Right lobe of liver (tissue), 6 donors: Measurements from ENCODE around the gene SAPCD1. TPM values are rescaled to one million over a fixed set of nuclear protein-coding genes. Genes with fewer than 3 reads are reported as not detected.
A peak's percentile ranks its signal among the peaks of the same experiment; 100 is the strongest.

Experiments used
- ATAC-seq, 4 donors: fragments of 200-7000 bp; cut with Tn5 transposase; one replicate each; pipeline ENCODE4 v1.9.1; 2020; ENCODE audit warnings: mild to moderate bottlenecking in 4 of 4, moderate library complexity in 4 of 4
- DNase-seq, 3 donors: peaks; one replicate each; pipeline ENCODE4 v3.0.0-alpha.2; 2020
- H3K27ac ChIP-seq, 3 donors: fragments of 200-600 bp; one replicate each; pipeline ENCODE4 v1.8.0; 2022
- H3K27me3 ChIP-seq, 2 donors: fragments of 200-600 bp; one replicate each; pipeline ENCODE4 v1.8.0; 2022
- H3K36me3 ChIP-seq, 4 donors: fragments of 200-600 bp; sonication (generic) in 1 of 4; one replicate each; pipeline versions ENCODE4 v1.5.1 to v1.8.0; 2017 to 2022; ENCODE audit warnings: control low read depth in 1 of 4
- H3K4me1 ChIP-seq, 4 donors: fragments of 200-600 bp; sonication (generic) in 1 of 4; one replicate each; pipeline versions ENCODE4 v1.5.1 to v1.8.0; 2017 to 2022; ENCODE audit warnings: control low read depth in 1 of 4
- H3K4me3 ChIP-seq, 3 donors: fragments of 200-600 bp; one replicate each; pipeline ENCODE4 v1.8.0; 2022
- H3K9me3 ChIP-seq, 4 donors: fragments of 200-600 bp; sonication (generic) in 1 of 4; one replicate each; pipeline versions ENCODE4 v1.5.1 to v1.8.0; 2017 to 2022; ENCODE audit warnings: control low read depth in 1 of 4
- CTCF ChIP-seq, 4 donors: fragments of 200-600 bp in 3 of 4; fragments of 450-650 bp in 1 of 4; IDR thresholded peaks; one replicate each; pipeline versions ENCODE4 v1.5.1 to v1.8.0; 2016 to 2022; ENCODE audit warnings: antibody characterized with exemption in 4 of 4, mild to moderate bottlenecking in 2 of 4
- POLR2A ChIP-seq: fragments of 450-650 bp; IDR thresholded peaks from one replicate; pipeline ENCODE4 v1.6.1; 2017; ENCODE audit warnings: antibody characterized with exemption, mild to moderate bottlenecking
- WGBS: methylation state at CpG from one replicate; pipeline ENCODE4 v1.1.6; 2018; ENCODE audit warnings: low coverage, low lambda C conversion rate; ENCODE audit not compliant: insufficient coverage; ENCODE audit errors: missing lambda C conversion rate; 5-methylcytosine and 5-hydroxymethylcytosine counted together
- intact Hi-C, 2 donors: fragments of 100-400 bp; cut with DNase I; formaldehyde crosslinking; loops; one replicate each; pipeline versions ENCODE4 v1.11.2 to v1.14.1; 2022
- total RNA-seq, 6 experiments: library from RNA; depleted of rRNA in 2 of 6; stranded (reverse); fragments of >200 nt in 2 of 6; fragmentation: NEBNext Ultra II Directional in 3 of 6; extraction: Animal tissue kit (Norgen Biotek cat#: 25700) in 3 of 6; gene quantifications; one replicate each; pipeline versions ENCODE4 v1.1.0 to v1.2.4, GENCODE V29; 2016 to 2023
- donor health status: DM: no; HTN: yes; CAD: no.
- donor health status: DM: no; HTN: no; CAD: no.
- donor health status: DM: no; HTN: no; CAD: no.
- donor health status: DM: no; HTN: yes; CAD: no.
- donor health status: DM: no; HTN: yes; CAD: no.

SAPCD1 gene
- total RNA-seq, 6 experiments from 2014 or later: 0.62 to 1.6 (median 0.90) TPM; not detected in 1

- Histone ChIP-seq H3K4me3 (no peak overlapping the region), H3K36me3 (peaks cover 0 to 20% (median 4%) of the 10 kb centered on the region in 4 donors), H3K9me3 (no peaks in the 10 kb centered on the region), H3K27ac (peak overlapping the region; percentile 27 to 63 (median 53)), H3K4me1 (peaks cover 0 to 9% (median 2%) of the 10 kb centered on the region in 4 donors), H3K27me3 (no peaks in the 10 kb centered on the region)
- DNase-seq (peak in 2 of 3 donors; percentile 38 to 50), ATAC-seq (peak in 2 of 4 donors; percentile 2 to 11)
- 44% methylated on average over 5 of the region's 7 CpGs for WGBS
- no peak for TF ChIP-seq CTCF (IDR thresholded peaks at IDR 0.05)
- TF ChIP-seq POLR2A: no peak
- intact Hi-C loops: no loop called here
Measured at GRCh38 chr6:31727034-31727716, 35.3 kb upstream of the SAPCD1 start.

- Histone ChIP-seq H3K27me3 (no peaks in the 10 kb centered on the region), H3K4me1 (peaks cover 0 to 9% (median 2%) of the 10 kb centered on the region in 4 donors), H3K9me3 (no peaks in the 10 kb centered on the region), H3K36me3 (peaks cover 3 to 29% (median 10%) of the 10 kb centered on the region in 4 donors), H3K4me3 (peak overlapping the region in 2 of 3 donors; percentile 68 to 81), H3K27ac (peak overlapping the region in 2 of 3 donors; percentile 83 to 85)
- ATAC-seq (no peak), DNase-seq (peak in 2 of 3 donors; percentile 41 to 55)
- WGBS: 72% methylated on average over 14 of the region's 41 CpGs
- TF ChIP-seq POLR2A: peak; percentile 15
- TF ChIP-seq CTCF (IDR thresholded peaks at IDR 0.05): no peak
- intact Hi-C loops: no loop called here
Measured at GRCh38 chr6:31727717-31728671, 34.5 kb upstream of the SAPCD1 start.

DNA sequence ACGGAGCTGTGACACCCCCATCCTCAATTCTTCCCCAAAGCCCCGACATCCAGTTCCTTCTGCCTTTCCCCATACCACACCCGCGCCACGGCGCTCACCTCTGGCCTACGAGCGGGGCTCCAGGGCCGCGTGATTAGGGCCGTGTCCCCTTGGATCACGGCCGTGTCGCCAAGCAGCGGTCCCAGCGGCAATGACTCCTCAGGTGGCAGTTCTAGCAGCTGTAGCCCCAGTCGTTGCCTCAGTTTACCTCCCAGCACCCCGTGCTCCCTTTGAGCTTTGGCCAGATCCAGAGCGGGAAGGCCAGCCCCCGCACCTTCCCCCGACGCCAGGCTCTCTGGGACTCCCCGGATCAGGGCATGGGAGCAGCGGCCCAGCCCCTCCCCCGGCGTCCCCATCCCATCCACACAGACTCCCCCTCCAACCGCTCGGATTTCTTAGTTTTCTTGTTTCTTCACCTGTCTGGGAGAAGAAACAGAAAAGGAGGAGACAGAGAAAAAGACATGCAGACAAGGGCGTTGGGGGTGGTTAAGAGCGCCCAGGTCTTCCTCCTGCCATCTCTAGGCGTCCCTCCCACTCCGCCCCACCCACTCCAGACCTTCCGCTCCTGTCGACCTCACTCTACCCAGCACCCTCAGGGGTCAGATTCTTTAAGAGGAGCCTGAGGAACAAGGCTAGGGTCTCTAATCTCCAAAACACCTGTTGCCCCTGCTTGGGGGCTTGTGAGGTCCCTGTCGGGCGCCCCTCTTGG lies 33.5 kb upstream of the SAPCD1 start, which contains the start of gene DDAH2:
DDAH2 (minus strand) TSS at position 533 of the 748 bp plus-strand sequence; CDS start at position 395, 138 bp downstream.
- Histone ChIP-seq H3K27me3 (no peaks in the 10 kb centered on the region), H3K36me3 (peaks cover 8 to 38% (median 15%) of the 10 kb centered on the region in 4 donors), H3K4me3 (peak within 1 kb of the TSS; percentile 53 to 81 (median 68)), H3K27ac (peak within 1 kb of the TSS; percentile 81 to 85 (median 83)), H3K4me1 (peaks cover 0 to 9% (median 2%) of the 10 kb centered on the region in 4 donors), H3K9me3 (no peaks in the 10 kb centered on the region)
- DNase-seq (peak in 2 of 3 donors; percentile 46 to 58), ATAC-seq (peak; percentile 12 to 30 (median 22))
- no peak for TF ChIP-seq POLR2A
- intact Hi-C loops: no loop called here
- WGBS: 20% methylated on average over 29 of the region's 36 CpGs

DNA sequence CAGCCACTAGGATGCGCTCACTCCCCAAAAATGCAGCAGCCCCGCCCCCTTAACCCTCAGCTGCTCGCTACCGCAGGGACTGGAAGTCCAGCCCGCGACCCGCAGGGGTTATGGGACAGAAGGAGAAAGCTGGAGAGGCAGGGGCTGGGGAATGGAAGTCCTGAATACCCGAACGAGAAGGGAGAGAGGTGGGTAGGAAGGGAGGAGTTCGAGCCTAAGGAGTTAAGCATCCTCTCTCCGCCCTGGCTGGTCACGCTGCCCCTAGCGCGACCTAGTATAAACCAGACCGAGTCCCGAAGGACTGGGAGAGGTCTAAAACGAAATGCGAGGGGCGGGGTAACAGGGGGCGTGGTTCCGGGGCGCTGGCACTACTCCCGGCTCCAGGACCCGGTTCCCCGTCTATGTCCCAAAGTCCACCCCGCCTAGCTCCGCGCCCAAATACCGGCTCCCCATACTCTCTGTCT lies 32.9 kb upstream of the SAPCD1 start:
- peaks cover 8 to 39% (median 15%) of the 10 kb centered on the region in 4 donors for H3K36me3 ChIP-seq
- DNase-seq (peak; percentile 91 to 95 (median 93)), ATAC-seq (peak; percentile 85 to 89 (median 88))
- intact Hi-C loops: no loop called here
- no peaks in the 10 kb centered on the region for H3K27me3 ChIP-seq
- H3K4me3 ChIP-seq: peak overlapping the region; percentile 53 to 81 (median 68)
- H3K27ac ChIP-seq: peak overlapping the region; percentile 81 to 85 (median 83)
- WGBS: 0% methylated on average over 4 of the region's 29 CpGs
- peaks cover 0 to 9% (median 2%) of the 10 kb centered on the region in 4 donors for H3K4me1 ChIP-seq
- no peaks in the 10 kb centered on the region for H3K9me3 ChIP-seq
- TF ChIP-seq POLR2A (peak; percentile 64), CTCF (IDR thresholded peaks at IDR 0.05) (peak; percentile 53 to 70 (median 64))
